HFFc6 (cell line): ENCODE results near the gene CSMD2. TPM values are rescaled to one million over a fixed set of nuclear protein-coding genes. Genes with fewer than 3 reads are reported as not detected.

ENCODE experiments used
- DNase-seq: peaks from one replicate; pipeline ENCODE4 v3.0.0-alpha.2; 2018
- H3K27ac Mint-ChIP-seq: 2 replicates; pipeline ENCODE4 v1.8.0; 2020; ENCODE audit warnings: mild to moderate bottlenecking, mixed read lengths
- H3K27me3 Mint-ChIP-seq: 2 replicates; pipeline ENCODE4 v1.8.0; 2021; ENCODE audit warnings: mild to moderate bottlenecking, moderate library complexity, mixed read lengths; ENCODE audit not compliant: insufficient read depth
- H3K36me3 Mint-ChIP-seq: 2 replicates; pipeline ENCODE4 v1.8.0; 2021; ENCODE audit warnings: low read depth, mixed read lengths
- H3K4me1 Mint-ChIP-seq: 2 replicates; pipeline ENCODE4 v1.8.0; 2020; ENCODE audit warnings: low read depth, mixed read lengths
- H3K4me3 Mint-ChIP-seq: 2 replicates; pipeline ENCODE4 v1.8.0; 2020; ENCODE audit warnings: mild to moderate bottlenecking, moderate library complexity, mixed read lengths
- H3K9me3 Mint-ChIP-seq: 2 replicates; pipeline ENCODE4 v1.8.0; 2020; ENCODE audit warnings: mild to moderate bottlenecking, mixed read lengths
- total RNA-seq, 6 experiments: library from RNA; stranded (reverse); fragmentation: NEBNext Ultra II Directional; extraction: Animal tissue kit (Norgen Biotek cat#: 25700); gene quantifications; 2 replicates in 1 of 6; 3 replicates in 5 of 6; pipeline ENCODE4 v1.2.3, GENCODE V29; 2021
- TF ChIP-seq, protein P1 (sequence below): fragments of 200-600 bp; sonication (generic); IDR thresholded peaks from 2 replicates; pipeline ENCODE4 v1.5.0; 2021; ENCODE audit warnings: antibody characterized with exemption, mild to moderate bottlenecking

CSMD2 gene
- total RNA-seq, 6 experiments from 2014 or later, result 0.77 to 3.2 (median 1.2) TPM

- no peaks in the 10 kb centered on the region; the same call in 1 of the 2 replicates for H3K27me3 Mint-ChIP-seq
- TF ChIP-seq, protein P1, sequence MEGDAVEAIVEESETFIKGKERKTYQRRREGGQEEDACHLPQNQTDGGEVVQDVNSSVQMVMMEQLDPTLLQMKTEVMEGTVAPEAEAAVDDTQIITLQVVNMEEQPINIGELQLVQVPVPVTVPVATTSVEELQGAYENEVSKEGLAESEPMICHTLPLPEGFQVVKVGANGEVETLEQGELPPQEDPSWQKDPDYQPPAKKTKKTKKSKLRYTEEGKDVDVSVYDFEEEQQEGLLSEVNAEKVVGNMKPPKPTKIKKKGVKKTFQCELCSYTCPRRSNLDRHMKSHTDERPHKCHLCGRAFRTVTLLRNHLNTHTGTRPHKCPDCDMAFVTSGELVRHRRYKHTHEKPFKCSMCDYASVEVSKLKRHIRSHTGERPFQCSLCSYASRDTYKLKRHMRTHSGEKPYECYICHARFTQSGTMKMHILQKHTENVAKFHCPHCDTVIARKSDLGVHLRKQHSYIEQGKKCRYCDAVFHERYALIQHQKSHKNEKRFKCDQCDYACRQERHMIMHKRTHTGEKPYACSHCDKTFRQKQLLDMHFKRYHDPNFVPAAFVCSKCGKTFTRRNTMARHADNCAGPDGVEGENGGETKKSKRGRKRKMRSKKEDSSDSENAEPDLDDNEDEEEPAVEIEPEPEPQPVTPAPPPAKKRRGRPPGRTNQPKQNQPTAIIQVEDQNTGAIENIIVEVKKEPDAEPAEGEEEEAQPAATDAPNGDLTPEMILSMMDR, result no peak
- H3K27ac Mint-ChIP-seq, result no peak overlapping the region
- H3K9me3 Mint-ChIP-seq, result peaks cover 43% of the 10 kb centered on the region
- H3K36me3 Mint-ChIP-seq, result peaks cover 12% of the 10 kb centered on the region
- no peak overlapping the region for H3K4me3 Mint-ChIP-seq
- no peaks in the 10 kb centered on the region for H3K4me1 Mint-ChIP-seq
- no peak for DNase-seq
Observed at GRCh38 chr1:34122080-34122932, 42.7 kb downstream of the CSMD2 start.

DNA sequence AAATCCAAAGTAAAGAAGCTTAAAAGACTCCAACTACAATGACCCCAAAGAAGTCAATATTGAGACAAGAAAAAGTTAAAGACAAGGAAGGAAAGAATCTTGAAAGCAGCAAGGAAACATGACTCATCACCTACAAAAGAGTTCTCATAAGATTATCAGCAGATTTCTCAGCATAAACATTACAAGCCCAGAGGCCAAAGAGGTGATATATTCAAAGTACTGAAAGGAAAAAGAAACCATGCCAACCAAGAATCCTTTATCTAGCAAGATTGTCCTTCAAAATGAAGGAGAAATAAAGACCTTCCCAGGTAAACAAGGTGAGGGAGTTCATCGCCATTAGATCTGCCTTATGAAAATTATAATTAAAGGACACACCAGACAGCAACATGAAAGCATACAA lies 49.8 kb downstream of the CSMD2 start:
- TF ChIP-seq, protein P1, result no peak
- Mint-ChIP-seq H3K4me3 (no peak overlapping the region), H3K36me3 (no peaks in the 10 kb centered on the region), H3K27ac (no peak overlapping the region), H3K4me1 (no peaks in the 10 kb centered on the region), H3K27me3 (peaks cover 2% of the 10 kb centered on the region), H3K9me3 (peaks cover 36% of the 10 kb centered on the region)
- DNase-seq, result no peak

GRCh38 chr1:34113887-34114286 lies 51.1 kb downstream of the CSMD2 start:
- Mint-ChIP-seq H3K27me3 (peaks cover 2% of the 10 kb centered on the region), H3K36me3 (no peaks in the 10 kb centered on the region), H3K27ac (no peak overlapping the region), H3K9me3 (peaks cover 30% of the 10 kb centered on the region), H3K4me1 (no peaks in the 10 kb centered on the region), H3K4me3 (no peak overlapping the region)
- TF ChIP-seq, protein P1, result peak; percentile 72; the same call in 1 of the 2 replicates
- DNase-seq, result peak; percentile 30

DNA sequence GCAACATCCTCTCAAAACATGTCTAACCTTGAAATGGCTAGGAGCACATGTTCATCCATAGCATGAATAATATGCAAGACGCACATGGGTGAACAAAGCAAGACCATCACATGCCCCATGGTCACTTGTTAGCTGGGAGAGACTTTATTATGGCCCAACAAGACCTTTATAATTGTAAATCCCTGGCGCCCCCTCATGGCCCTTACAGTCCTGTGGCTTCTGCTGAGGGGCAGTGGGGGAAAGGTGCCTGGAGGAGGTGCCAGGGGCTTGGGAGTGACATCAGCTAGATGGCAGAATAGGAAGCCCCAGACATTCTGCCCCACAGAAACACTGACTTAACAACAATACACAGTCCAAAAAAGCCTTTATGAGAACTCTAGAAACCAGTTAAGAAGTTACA lies 51.7 kb downstream of the CSMD2 start:
- TF ChIP-seq, protein P1, result no peak
- Mint-ChIP-seq H3K4me3 (no peak overlapping the region), H3K9me3 (peaks cover 25% of the 10 kb centered on the region), H3K27ac (no peak overlapping the region), H3K36me3 (no peaks in the 10 kb centered on the region), H3K4me1 (no peaks in the 10 kb centered on the region), H3K27me3 (peaks cover 2% of the 10 kb centered on the region)
- DNase-seq, result no peak

GRCh38 chr1:34108711-34109110 lies 56.3 kb downstream of the CSMD2 start:
- no peak overlapping the region for H3K4me3 Mint-ChIP-seq
- peaks cover 4% of the 10 kb centered on the region for H3K27me3 Mint-ChIP-seq
- TF ChIP-seq, protein P1, result no peak
- no peak for DNase-seq
- H3K27ac Mint-ChIP-seq, result no peak overlapping the region
- peaks cover 6% of the 10 kb centered on the region; the same call in 1 of the 2 replicates for H3K9me3 Mint-ChIP-seq
- no peaks in the 10 kb centered on the region for H3K36me3 Mint-ChIP-seq
- H3K4me1 Mint-ChIP-seq, result no peaks in the 10 kb centered on the region
